Activated CD4-positive, alpha-beta T cell treated with anti-CD3 and anti-CD28 coated beads for 1 hour (primary cell): Measurements from ENCODE around the gene MMP24.
"Not testable (repeated sequence)": the region's sequence is repeated elsewhere in the genome, so short reads cannot be mapped to it uniquely, and the experiment has no call there.

Experiments used
- DNase-seq: peaks from one replicate; pipeline ENCODE4 v3.0.0-alpha.2; 2020

MMP24 gene

GRCh38 chr20:35226126-35226883, at the start of gene MMP24:
Gene MMP24 (plus strand): TSS chr20:35226690. CDS start chr20:35226739, 49 bp downstream.
- no peak for DNase-seq

- DNase-seq, result no peak
These were observed 46.9 kb upstream of the MMP24 start for GRCh38 chr20:35179292-35180212.

DNA sequence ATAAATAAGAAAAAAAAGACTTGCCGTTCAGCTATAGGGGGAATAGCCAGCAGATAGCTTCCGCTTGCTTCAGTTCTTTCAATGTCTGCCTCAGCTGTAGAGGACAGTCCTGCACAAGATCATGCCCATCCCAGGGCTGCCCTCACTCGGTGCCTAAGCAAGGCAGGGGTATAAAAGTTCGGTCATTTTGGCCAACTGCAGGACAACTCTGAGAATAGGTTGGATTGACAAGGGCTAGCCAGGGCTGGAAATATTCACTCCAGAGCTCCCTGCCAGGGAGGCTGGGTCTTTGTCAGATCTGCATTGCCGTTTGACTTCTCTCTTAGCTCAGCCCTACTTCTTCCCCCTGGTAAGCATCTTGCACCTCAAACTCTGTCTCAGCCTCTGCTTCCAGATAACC, 46.2 kb upstream of the MMP24 start:
- no peak for DNase-seq

- no peak for DNase-seq
These were observed 44.8 kb upstream of the MMP24 start for GRCh38 chr20:35181731-35182130.

DNA sequence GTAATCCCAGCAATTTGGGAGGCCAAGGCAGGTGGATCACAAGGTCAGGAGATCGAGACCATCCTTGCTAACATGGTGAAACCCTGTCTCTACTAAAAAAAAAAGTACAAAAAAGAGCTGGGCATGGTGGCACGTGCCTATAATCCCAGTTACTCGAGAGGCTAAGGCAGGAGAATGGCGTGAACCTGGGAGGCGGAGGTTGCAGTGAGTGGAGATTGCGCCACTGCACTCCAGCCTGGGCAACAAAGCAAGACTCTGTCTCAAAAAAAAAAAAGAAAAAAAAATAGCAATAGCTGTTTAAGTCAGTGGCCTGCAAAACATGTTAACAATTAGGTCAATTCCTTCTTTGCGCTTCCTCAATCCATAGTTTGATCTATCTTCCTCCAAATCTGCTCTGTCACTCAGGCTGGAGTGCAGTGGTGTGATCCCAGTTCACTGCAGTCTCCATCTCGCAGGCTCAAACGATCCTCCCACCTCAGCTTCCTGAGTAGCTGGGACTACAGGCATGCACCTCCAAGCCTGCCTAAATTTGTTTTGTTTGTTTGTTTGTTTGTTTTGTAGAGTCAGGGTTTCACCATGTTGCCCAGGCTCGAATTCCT, 39.7 kb upstream of the MMP24 start:
- not testable (repeated sequence) for DNase-seq

- no peak for DNase-seq
These were observed 38.8 kb upstream of the MMP24 start for GRCh38 chr20:35187584-35188190.

- DNase-seq, result not testable (repeated sequence)
These were observed 37.3 kb upstream of the MMP24 start for GRCh38 chr20:35189223-35189622.

GRCh38 chr20:35190556-35190955, 35.9 kb upstream of the MMP24 start:
- no peak for DNase-seq

DNA sequence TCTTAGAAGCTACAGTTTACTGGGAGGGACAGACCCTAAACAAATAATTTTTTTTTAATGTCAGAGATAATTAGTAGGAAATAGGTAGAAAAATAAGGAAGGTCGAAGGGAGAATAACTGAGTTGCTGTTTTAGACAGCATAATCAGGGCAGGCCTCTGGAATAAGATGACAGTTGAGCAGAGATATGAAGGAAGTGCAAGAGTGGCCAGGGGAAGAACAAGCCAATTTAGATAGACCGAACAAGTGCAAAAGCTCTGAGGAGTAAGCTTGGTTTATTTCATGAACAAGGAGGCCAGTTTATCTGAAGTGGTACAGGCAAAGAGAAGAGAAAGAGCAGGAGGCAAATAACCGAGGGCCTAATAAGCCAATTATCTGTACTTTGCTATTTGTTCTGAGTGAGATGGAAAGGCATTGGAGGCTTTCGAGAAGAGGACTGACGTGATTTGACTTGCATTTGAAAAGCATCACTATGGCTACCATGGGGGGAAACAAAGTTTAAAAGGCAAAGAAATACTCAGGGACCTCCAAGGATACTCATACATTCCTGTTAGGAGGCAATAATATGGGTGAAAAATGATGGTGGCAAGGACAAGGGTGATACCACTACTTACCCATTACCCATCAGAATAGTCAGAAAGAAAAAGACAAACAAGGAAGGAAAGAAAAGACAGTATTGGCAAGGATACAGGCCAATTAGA, 34.9 kb upstream of the MMP24 start:
- no peak for DNase-seq

DNA sequence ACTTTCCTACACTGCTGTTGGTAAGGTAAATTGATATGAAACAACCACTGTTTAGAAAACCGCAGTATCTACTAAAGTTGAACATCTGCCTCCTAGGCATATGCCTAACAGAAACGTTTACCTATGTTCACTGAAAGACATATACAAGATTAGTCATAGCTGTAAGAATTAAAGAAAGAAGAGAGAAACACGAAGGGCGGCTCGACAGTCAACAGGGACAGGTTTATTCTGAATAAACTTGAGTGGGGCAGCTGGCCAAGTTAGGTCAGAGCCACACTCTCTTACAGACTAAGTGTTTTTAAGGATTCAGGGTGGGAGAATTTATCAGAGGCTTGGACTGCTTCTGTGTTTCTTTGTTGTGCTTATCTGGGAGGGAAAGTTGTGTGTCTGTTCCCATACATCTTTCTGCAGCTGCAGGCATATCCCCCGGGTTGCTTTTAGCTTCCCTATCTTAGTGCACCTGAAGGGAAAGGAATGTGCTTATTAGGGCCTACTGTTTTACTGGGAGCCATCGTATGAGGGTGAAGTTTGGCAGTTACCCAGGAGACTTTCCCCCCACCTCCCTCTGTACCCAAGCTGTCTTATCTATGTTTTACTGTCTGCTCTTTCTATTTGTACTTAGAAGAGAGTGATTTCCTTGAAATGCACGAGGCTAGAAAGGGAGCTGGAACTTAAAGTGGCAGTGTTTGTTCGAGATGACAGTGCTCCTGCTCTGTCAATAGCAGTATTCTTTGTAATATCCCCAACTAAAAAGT, 34.2 kb upstream of the MMP24 start:
- no peak for DNase-seq

GRCh38 chr20:35193031-35193791, 33.3 kb upstream of the MMP24 start:
- DNase-seq, result not testable (repeated sequence)

- DNase-seq, result no peak
These were observed 30.2 kb upstream of the MMP24 start for GRCh38 chr20:35196313-35196712.

DNA sequence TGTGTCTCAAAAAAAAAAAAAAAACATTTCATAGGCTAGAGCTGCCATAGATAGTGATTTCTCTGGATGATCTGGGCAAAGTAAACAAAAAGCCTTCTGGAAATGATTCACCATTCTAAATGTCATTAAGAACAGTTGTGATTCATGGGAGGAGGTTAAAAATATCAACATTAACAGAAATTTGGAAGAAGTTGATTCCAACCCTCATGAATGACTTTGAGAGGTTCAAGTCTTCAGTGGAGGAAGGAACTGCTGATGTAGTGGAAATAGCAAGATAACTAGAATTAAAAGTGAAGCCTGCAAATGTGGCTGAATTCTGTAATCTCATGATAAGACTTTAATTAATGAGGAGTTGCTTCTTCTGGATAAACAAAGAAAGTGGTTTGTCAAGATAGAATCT, 26.8 kb upstream of the MMP24 start:
- no peak for DNase-seq

DNA sequence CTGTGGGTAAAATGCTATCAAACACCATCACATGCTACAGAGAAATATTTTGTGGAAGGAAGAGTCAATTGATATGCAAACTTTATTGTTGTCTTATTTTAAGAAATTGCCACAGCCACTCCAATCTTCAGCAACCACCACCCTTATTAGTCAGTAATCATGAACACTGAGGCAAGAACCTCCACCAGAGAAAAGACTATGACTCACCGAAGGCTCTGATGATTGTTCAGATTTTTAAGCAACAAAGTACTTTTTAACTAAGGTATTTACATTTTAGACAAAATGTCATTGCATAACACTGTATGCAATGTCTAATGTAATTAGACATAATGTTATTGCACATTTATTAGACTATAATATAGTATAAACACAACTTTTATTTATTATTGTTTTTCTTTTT, 26.2 kb upstream of the MMP24 start:
- no peak for DNase-seq

GRCh38 chr20:35201467-35201866, 25.0 kb upstream of the MMP24 start:
- not testable (repeated sequence) for DNase-seq

GRCh38 chr20:35206802-35207201, 19.7 kb upstream of the MMP24 start:
- DNase-seq, result no peak

GRCh38 chr20:35207950-35208611, 18.4 kb upstream of the MMP24 start:
- peak; percentile 56 for DNase-seq

DNA sequence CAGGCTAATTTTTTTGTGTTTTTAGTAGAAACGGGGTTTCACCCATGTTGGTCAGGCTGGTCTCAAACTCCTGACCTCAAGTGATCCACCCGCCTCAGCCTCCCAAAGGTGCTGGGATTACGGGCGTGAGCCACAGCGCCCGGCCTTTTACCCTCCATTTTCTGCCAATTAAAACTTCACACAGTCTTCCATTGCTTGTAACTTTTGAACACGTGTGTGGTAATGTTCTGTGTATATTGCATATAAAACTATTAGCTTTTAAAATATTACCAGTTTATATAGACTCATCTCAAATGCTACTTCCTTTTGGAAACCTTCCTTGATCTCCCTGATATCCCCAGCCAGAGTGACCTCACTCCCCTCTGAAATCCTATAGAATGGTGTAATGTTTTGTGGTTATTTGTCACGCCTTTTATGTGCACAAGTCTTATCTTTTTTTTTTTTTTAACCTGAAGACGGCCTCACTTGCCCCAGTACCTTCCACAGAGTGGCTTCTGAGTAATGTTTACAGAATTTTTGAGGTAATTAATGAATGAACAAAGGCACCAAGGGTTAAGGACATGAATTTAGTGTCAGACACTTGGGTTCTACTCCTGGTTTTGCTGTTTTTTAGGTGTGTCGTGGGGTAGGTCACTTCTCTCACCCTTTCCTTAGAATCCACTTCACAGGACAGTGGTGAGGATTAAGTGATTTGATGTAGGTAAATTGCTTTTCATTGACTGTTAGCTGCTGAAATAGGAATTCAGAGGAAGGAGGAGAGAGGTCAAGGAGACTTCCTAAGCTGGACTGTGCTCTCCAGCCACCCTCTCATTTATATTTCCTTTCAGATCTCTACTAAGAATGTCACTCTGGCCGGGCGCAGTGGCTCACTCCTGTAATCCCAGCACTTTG, 11.2 kb upstream of the MMP24 start:
- DNase-seq, result no peak

DNA sequence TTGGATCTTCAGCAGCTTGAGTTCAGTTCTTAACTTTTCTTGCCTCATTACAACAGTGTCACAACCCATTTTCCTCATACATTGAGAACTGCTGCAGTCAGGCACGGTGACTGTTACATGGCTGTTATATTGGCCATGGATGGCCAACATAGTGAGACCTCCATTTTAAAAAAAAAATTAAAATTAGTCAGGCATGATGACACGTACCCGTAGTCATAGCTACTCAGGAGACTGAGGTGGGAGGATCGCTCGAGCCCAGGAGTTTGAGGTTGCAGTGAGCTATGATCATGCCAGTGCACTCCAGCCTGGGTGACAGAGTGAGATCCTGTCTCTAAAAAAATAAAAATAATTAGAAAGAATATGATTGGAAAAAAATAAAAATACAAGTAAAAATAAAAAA, 9.9 kb upstream of the MMP24 start:
- DNase-seq, result no peak
